ENCODE results near the gene GRM3. TPM values are rescaled to one million over a fixed set of nuclear protein-coding genes. Genes with fewer than 3 reads are reported as not detected.

Gene GRM3
- polyA plus RNA-seq, 2 of the 4 experiments (the other 2 are of a cell fraction), result not detected

- CTCF ChIA-PET, result no interaction called here
- FAIRE-seq, result no peak
- 9% methylated on average over 3 of the region's 3 CpGs for WGBS (ENCODE audit: missing lambda C conversion rate)
Observed at GRCh38 chr7:86745013-86745745, 101.5 kb downstream of the GRM3 start.

GRCh38 chr7:86747698-86748097 is 104.0 kb downstream of the GRM3 start:
- no peak overlapping the region for H3K4me3 ChIP-seq
- H3K4me1 ChIP-seq, result no peaks in the 10 kb centered on the region
- whole genome bisulfite sequencing (ENCODE audit: missing lambda C conversion rate), result 31% methylated on average over 3 of the region's 3 CpGs
- no peak overlapping the region for H3K27ac ChIP-seq
- ChIA-PET POLR2A (no interaction called here), CTCF (interaction anchor here (0.5 to 0.6 kb wide), 2 partner anchors 68 to 650 kb away, joined by 3 read pairs; no protein-coding TSS in a partner anchor)
- H3K9me3 ChIP-seq, result no peaks in the 10 kb centered on the region
- H3K4me2 ChIP-seq, result no peak overlapping the region
- no peak for FAIRE-seq
- DNase-seq (ENCODE audit: low read depth in 1 of 2, low spot score in 1 of 2), result no peak
- TF ChIP-seq KDM1A (IDR thresholded peaks at IDR 0.05; ENCODE audit: low read depth), result no peak
- TF ChIP-seq USF2 (IDR thresholded peaks at IDR 0.05), result no peak
- no peak for TF ChIP-seq BHLHE40 (IDR thresholded peaks at IDR 0.05; ENCODE audit: low read depth, low read length)
- no peak for TF ChIP-seq EHF (CRISPR knock-in tag; IDR thresholded peaks at IDR 0.05)
- TF ChIP-seq ZNF302 (CRISPR knock-in tag; IDR thresholded peaks at IDR 0.05), result no peak
- no peak for TF ChIP-seq CTCF (IDR thresholded peaks at IDR 0.05)
- ATAC-seq, result no peak

More at GRCh38 chr7:86745013-86745745, 101.5 kb downstream of the GRM3 start:
- Histone ChIP-seq H3K27ac (no peak overlapping the region), H3K9me3 (no peaks in the 10 kb centered on the region), H3K4me2 (no peak overlapping the region), H3K4me1 (no peaks in the 10 kb centered on the region), H3K4me3 (no peak overlapping the region)
- TF ChIP-seq JUNB (IDR thresholded peaks at IDR 0.05) (no peak), RAD21 (conservative IDR thresholded peaks at IDR 0.05 in 1 of 2, IDR thresholded peaks at IDR 0.05 in 1 of 2) (no peak), MAZ (IDR thresholded peaks at IDR 0.05; ENCODE audit: borderline replicate concordance, low read depth, low read length) (no peak), HMGXB4 (CRISPR knock-in tag; IDR thresholded peaks at IDR 0.05; ENCODE audit: borderline replicate concordance) (no peak), CBX8 (IDR thresholded peaks at IDR 0.05) (no peak), MAFK (IDR thresholded peaks at IDR 0.05; ENCODE audit: partially characterized antibody) (no peak), KDM5A (IDR thresholded peaks at IDR 0.05) (no peak), MYC (IDR thresholded peaks at IDR 0.05; ENCODE audit: borderline replicate concordance, low read length) (no peak), CEBPB (IDR thresholded peaks at IDR 0.05) (no peak), BCL3 (IDR thresholded peaks at IDR 0.05) (no peak), RCOR1 (IDR thresholded peaks at IDR 0.05; ENCODE audit: low read depth, low read length) (no peak), E2F6 (IDR thresholded peaks at IDR 0.05; ENCODE audit: borderline replicate concordance, low read depth) (no peak), FOSB (CRISPR knock-in tag; IDR thresholded peaks at IDR 0.05) (no peak), HES2 (IDR thresholded peaks at IDR 0.05) (no peak), ESRRA (IDR thresholded peaks at IDR 0.05; ENCODE audit: borderline replicate concordance, low read length) (no peak)
- POLR2A ChIA-PET, result no interaction called here
- ATAC-seq (no peak), DNase-seq (ENCODE audit: low read depth in 1 of 2, low spot score in 1 of 2) (no peak)

All from A549 (cell line).